A549 (cell line): Measurements from ENCODE around the gene EXOC2. TPM values are rescaled to one million over a fixed set of nuclear protein-coding genes. Genes with fewer than 3 reads are reported as not detected.

Experiments used
- ATAC-seq, 2 experiments: fragments of 200-7000 bp in 1 of 2; fragments of >200 bp in 1 of 2; cut with Nextera tagmentation in 1 of 2; cut with Tn5 transposase in 1 of 2; 3 replicates each; pipeline versions ENCODE4 v1.8.0 to v1.9.1; 2018 to 2020; ENCODE audit warnings: mild to moderate bottlenecking in 1 of 2, moderate library complexity in 1 of 2
- CTCF ChIA-PET: fragments of 300-600 bp; sonication (Branson Sonifier 250); formaldehyde crosslinking; extraction: SDS; loops from one replicate; lab custom pipeline; 2021; ENCODE audit warnings: antibody characterized with exemption, inconsistent platforms; lab: Yijun Ruan, JAX
- POLR2A ChIA-PET: fragments of 350-600 bp; formaldehyde crosslinking; extraction: SDS; loops from one replicate; lab custom pipeline; 2021; ENCODE audit warnings: antibody characterized with exemption, inconsistent platforms; lab: Yijun Ruan, JAX
- DNase-seq, 2 experiments: peaks; one replicate each; pipeline versions ENCODE4 v3.0.0 to v3.0.0-alpha.2; 2011 to 2016; ENCODE audit warnings: low read depth in 1 of 2, low spot score in 1 of 2
- FAIRE-seq: peaks from 2 replicates; lab custom pipeline; 2011; peaks lifted over from hg19 to GRCh38; lab: Jason Lieb, UNC
- H3K27ac ChIP-seq, 2 experiments: fragments of >200 bp; sonication (Bioruptor Twin); formaldehyde crosslinking; 3 replicates each; pipeline ENCODE4 v1.5.1; 2016 to 2017
- H3K4me1 ChIP-seq: fragments of >200 bp; sonication (Bioruptor Twin); formaldehyde crosslinking; 3 replicates; pipeline ENCODE4 v1.6.1; 2016
- H3K4me2 ChIP-seq: fragments of >200 bp; sonication (Bioruptor Twin); formaldehyde crosslinking; 3 replicates; pipeline ENCODE4 v1.6.1; 2016
- H3K4me3 ChIP-seq: fragments of >200 bp; sonication (Bioruptor Twin); formaldehyde crosslinking; 3 replicates; pipeline ENCODE4 v1.5.1; 2016
- H3K9me3 ChIP-seq: fragments of >200 bp; sonication (Bioruptor Twin); formaldehyde crosslinking; 3 replicates; pipeline ENCODE4 v1.6.1; 2016
- BHLHE40 ChIP-seq: IDR thresholded peaks from 2 replicates; pipeline ENCODE4 v1.6.1; 2012; ENCODE audit warnings: low read depth, low read length, inconsistent platforms
- CBX2 ChIP-seq: fragments of 200-600 bp; sonication (generic); IDR thresholded peaks from 2 replicates; pipeline ENCODE4 v1.6.1; 2016; ENCODE audit warnings: low read depth, mild to moderate bottlenecking, borderline replicate concordance
- CBX8 ChIP-seq: fragments of 200-600 bp; sonication (generic); IDR thresholded peaks from 2 replicates; pipeline ENCODE4 v1.6.1; 2016
- EHF ChIP-seq: fragments of 250-450 bp; sonication (Bioruptor Pico); IDR thresholded peaks from 2 replicates; pipeline ENCODE4 v1.5.0; 2020; ENCODE audit warnings: mild to moderate bottlenecking
- EHMT2 ChIP-seq: fragments of 200-600 bp; sonication (generic); IDR thresholded peaks from 2 replicates; pipeline ENCODE4 v1.6.1; 2016; ENCODE audit warnings: antibody characterized with exemption, low read depth, mild to moderate bottlenecking, moderate library complexity
- FOSL2 ChIP-seq, 2 experiments: fragments of 450-650 bp in 1 of 2; fragments of >200 bp in 1 of 2; sonication (Bioruptor Twin) in 1 of 2; formaldehyde crosslinking; IDR thresholded peaks; 2 replicates each; pipeline versions ENCODE4 v1.5.0 to v1.6.1; 2016 to 2020; ENCODE audit warnings: mild to moderate bottlenecking in 1 of 2, moderate library complexity in 1 of 2
- GATA3 ChIP-seq: IDR thresholded peaks from 2 replicates; pipeline ENCODE4 v1.6.1; 2012; ENCODE audit warnings: borderline replicate concordance
- HDAC2 ChIP-seq: fragments of 200-600 bp; sonication (generic); IDR thresholded peaks from 2 replicates; pipeline ENCODE4 v1.6.1; 2016
- HOXB5 ChIP-seq: fragments of 250-450 bp; sonication (Bioruptor Pico); IDR thresholded peaks from 2 replicates; pipeline ENCODE4 v1.5.0; 2020; ENCODE audit warnings: mild to moderate bottlenecking, moderate library complexity
- KDM1A ChIP-seq: fragments of 200-600 bp; sonication (generic); IDR thresholded peaks from 2 replicates; pipeline ENCODE4 v1.6.1; 2016; ENCODE audit warnings: low read depth, mild to moderate bottlenecking
- NFE2L2 ChIP-seq: fragments of 150-350 bp; conservative IDR thresholded peaks from 2 replicates; pipeline ENCODE4 v1.6.1; 2014; ENCODE audit warnings: low read length
- POLR2A ChIP-seq: IDR thresholded peaks from 2 replicates; pipeline ENCODE4 v1.6.1; 2012; ENCODE audit warnings: mild to moderate bottlenecking, low read length
- RAD21 ChIP-seq, 2 experiments: fragments of >200 bp in 1 of 2; sonication (Bioruptor Twin) in 1 of 2; formaldehyde crosslinking in 1 of 2; IDR thresholded peaks in 1 of 2; conservative IDR thresholded peaks in 1 of 2; 2 replicates in 1 of 2; 3 replicates in 1 of 2; pipeline ENCODE4 v1.6.1; 2012 to 2018; ENCODE audit warnings: inconsistent platforms in 1 of 2
- RARB ChIP-seq: fragments of 250-450 bp; sonication (Bioruptor Pico); IDR thresholded peaks from 2 replicates; pipeline ENCODE4 v1.8.0; 2021; ENCODE audit warnings: mild to moderate bottlenecking, moderate library complexity
- RCOR1 ChIP-seq: fragments of 150-350 bp; IDR thresholded peaks from 2 replicates; pipeline ENCODE4 v1.6.1; 2014; ENCODE audit warnings: antibody characterized with exemption, low read length, low read depth
- RFX5 ChIP-seq: fragments of 450-650 bp; IDR thresholded peaks from 2 replicates; pipeline ENCODE4 v1.7.1; 2014; ENCODE audit warnings: antibody characterized with exemption, mild to moderate bottlenecking, moderate library complexity
- RNF2 ChIP-seq: fragments of 200-600 bp; sonication (generic); IDR thresholded peaks from 2 replicates; pipeline ENCODE4 v1.6.1; 2016; ENCODE audit warnings: low read depth, mild to moderate bottlenecking, antibody characterized with exemption, moderate library complexity, borderline replicate concordance
- TFCP2L1 ChIP-seq: fragments of 250-450 bp; sonication (Bioruptor Pico); IDR thresholded peaks from 2 replicates; pipeline ENCODE4 v1.5.0; 2021; ENCODE audit warnings: mild to moderate bottlenecking
- ZC3H11A ChIP-seq: fragments of 450-650 bp; IDR thresholded peaks from 2 replicates; pipeline ENCODE4 v1.6.1; 2014; ENCODE audit warnings: antibody characterized with exemption, mild to moderate bottlenecking
- ZSCAN20 ChIP-seq: fragments of 250-450 bp; sonication (Bioruptor Pico); IDR thresholded peaks from 2 replicates; pipeline ENCODE4 v1.8.0; 2022; ENCODE audit warnings: mild to moderate bottlenecking, moderate library complexity
- WGBS: methylation state at CpG from one replicate; pipeline ENCODE4 v1.1.6; 2017; ENCODE audit errors: missing lambda C conversion rate; 5-methylcytosine and 5-hydroxymethylcytosine counted together
- polyA plus RNA-seq, 4 experiments: library from polyadenylated mRNA; depleted of rRNA in 3 of 4; stranded (reverse); fragments of >200 nt; fragmentation: RNase III in 1 of 4; extraction: RNeasy Plus Mini Kit Qiagen cat#74134 plus additional on column Dnase treatment in 1 of 4; gene quantifications; 2 replicates in 3 of 4; 3 replicates in 1 of 4; pipeline ENCODE4 v1.2.3, GENCODE V29; 2011 to 2017
- TF ChIP-seq, protein P1 (sequence below): IDR thresholded peaks from 2 replicates; pipeline ENCODE4 v1.6.1; 2012
- TF ChIP-seq, protein P2 (sequence below): fragments of >200 bp; sonication (Bioruptor Twin); formaldehyde crosslinking; IDR thresholded peaks from 2 replicates; pipeline ENCODE4 v1.6.1; 2016
- TF ChIP-seq, protein P3 (sequence below): fragments of 250-450 bp; sonication (Bioruptor Pico); IDR thresholded peaks from 2 replicates; pipeline ENCODE4 v1.5.0; 2021; ENCODE audit warnings: mild to moderate bottlenecking, moderate library complexity, borderline replicate concordance
- TF ChIP-seq, protein P4 (sequence below): fragments of >200 bp; sonication (Bioruptor Twin); formaldehyde crosslinking; IDR thresholded peaks from 3 replicates; pipeline ENCODE4 v1.5.1; 2016
- TF ChIP-seq, protein P5 (sequence below): fragments of >200 bp; sonication (Bioruptor Twin); formaldehyde crosslinking; IDR thresholded peaks from 3 replicates; pipeline ENCODE4 v1.6.1; 2016
- TF ChIP-seq, protein P6 (sequence below): fragments of 150-350 bp; IDR thresholded peaks from 2 replicates; pipeline ENCODE4 v1.6.1; 2014; ENCODE audit warnings: low read depth, mild to moderate bottlenecking, low read length

EXOC2 gene
- polyA plus RNA-seq, 2 of the 4 experiments (the other 2 are of a cell fraction): 13.3 to 22.9 TPM

DNA sequence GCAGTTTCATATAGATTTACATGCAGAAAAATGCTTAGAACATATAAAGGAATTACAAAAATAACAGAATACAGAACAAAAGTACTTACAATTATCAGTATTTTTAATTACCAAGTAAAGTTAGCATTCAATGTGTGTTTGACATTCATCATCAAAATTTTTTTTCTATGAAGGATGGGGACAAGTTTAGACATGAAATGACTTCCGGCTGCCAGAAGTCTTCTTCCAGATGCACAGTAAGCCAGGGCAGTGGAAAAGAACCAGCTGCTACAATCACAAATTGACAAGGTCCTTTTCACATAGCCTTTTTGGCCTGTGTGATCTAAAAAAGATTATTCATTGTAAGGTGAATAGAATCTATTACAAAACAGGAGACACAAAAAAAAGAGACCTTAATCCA, 109.8 kb downstream of the EXOC2 start:
- no peaks in the 10 kb centered on the region; the same call in 2 of the 3 replicates for H3K4me1 ChIP-seq
- no peak overlapping the region for H3K4me2 ChIP-seq
- TF ChIP-seq POLR2A: no peak
- TF ChIP-seq BHLHE40: no peak
- TF ChIP-seq, protein P1, sequence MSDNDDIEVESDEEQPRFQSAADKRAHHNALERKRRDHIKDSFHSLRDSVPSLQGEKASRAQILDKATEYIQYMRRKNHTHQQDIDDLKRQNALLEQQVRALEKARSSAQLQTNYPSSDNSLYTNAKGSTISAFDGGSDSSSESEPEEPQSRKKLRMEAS: no peak
- no peak for TF ChIP-seq KDM1A
- TF ChIP-seq HDAC2: no peak
- TF ChIP-seq EHMT2: no peak
- TF ChIP-seq CBX8: no peak
- TF ChIP-seq ZSCAN20 (CRISPR knock-in tag): no peak
- no peak for TF ChIP-seq FOSL2 (IDR thresholded peaks at IDR 0.05)
- TF ChIP-seq FOSL2 (CRISPR knock-in tag; IDR thresholded peaks at IDR 0.05): no peak
- TF ChIP-seq NFE2L2: no peak
- TF ChIP-seq GATA3: no peak
- TF ChIP-seq EHF (CRISPR knock-in tag): no peak
- TF ChIP-seq HOXB5 (CRISPR knock-in tag): no peak
- TF ChIP-seq, protein P2, sequence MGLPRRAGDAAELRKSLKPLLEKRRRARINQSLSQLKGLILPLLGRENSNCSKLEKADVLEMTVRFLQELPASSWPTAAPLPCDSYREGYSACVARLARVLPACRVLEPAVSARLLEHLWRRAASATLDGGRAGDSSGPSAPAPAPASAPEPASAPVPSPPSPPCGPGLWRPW: no peak
- TF ChIP-seq ZC3H11A: no peak
- TF ChIP-seq, protein P3, sequence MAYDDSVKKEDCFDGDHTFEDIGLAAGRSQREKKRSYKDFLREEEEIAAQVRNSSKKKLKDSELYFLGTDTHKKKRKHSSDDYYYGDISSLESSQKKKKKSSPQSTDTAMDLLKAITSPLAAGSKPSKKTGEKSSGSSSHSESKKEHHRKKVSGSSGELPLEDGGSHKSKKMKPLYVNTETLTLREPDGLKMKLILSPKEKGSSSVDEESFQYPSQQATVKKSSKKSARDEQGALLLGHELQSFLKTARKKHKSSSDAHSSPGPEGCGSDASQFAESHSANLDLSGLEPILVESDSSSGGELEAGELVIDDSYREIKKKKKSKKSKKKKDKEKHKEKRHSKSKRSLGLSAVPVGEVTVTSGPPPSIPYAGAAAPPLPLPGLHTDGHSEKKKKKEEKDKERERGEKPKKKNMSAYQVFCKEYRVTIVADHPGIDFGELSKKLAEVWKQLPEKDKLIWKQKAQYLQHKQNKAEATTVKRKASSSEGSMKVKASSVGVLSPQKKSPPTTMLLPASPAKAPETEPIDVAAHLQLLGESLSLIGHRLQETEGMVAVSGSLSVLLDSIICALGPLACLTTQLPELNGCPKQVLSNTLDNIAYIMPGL: no peak
- TF ChIP-seq RARB (CRISPR knock-in tag): no peak
- ChIA-PET CTCF (interaction anchor here (2.0 to 3.1 kb wide), 3 partner anchors 9 to 841 kb away, joined by 5 to 17 read pairs (median 5); no protein-coding TSS in a partner anchor), POLR2A (no interaction called here)
- no peaks in the 10 kb centered on the region for H3K9me3 ChIP-seq
- no peak overlapping the region for H3K27ac ChIP-seq
- no peak for DNase-seq
- FAIRE-seq: no peak
- WGBS: 83% methylated on average over 1 of the region's 1 CpG
- no peak for ATAC-seq
- H3K4me3 ChIP-seq: no peak overlapping the region

DNA sequence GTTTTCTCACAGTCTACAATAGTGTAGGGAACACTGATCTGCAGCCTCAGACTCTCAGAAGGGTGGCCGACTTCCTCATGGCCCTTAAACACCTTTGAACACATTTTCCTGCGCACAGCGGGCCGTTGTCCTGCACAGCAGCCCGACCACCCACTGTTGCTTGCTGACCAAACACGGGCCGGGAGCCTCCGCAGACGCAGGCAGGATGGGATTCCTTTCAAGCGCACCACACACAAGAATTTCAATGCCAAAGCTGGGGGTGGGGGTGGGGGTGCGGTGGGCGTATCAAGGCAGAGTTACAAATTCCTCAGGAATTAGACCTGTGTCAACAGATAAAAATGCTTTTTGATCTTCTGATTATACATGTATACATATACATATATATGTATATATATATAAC, 110.6 kb downstream of the EXOC2 start:
- no peak overlapping the region for H3K4me2 ChIP-seq
- CTCF ChIA-PET: interaction anchor here (2.0 to 3.1 kb wide), 3 partner anchors 9 to 842 kb away, joined by 5 to 17 read pairs (median 5); no protein-coding TSS in a partner anchor
- TF ChIP-seq RAD21 (conservative IDR thresholded peaks at IDR 0.05 in 1 of 2, IDR thresholded peaks at IDR 0.05 in 1 of 2): no peak
- TF ChIP-seq, protein P4, sequence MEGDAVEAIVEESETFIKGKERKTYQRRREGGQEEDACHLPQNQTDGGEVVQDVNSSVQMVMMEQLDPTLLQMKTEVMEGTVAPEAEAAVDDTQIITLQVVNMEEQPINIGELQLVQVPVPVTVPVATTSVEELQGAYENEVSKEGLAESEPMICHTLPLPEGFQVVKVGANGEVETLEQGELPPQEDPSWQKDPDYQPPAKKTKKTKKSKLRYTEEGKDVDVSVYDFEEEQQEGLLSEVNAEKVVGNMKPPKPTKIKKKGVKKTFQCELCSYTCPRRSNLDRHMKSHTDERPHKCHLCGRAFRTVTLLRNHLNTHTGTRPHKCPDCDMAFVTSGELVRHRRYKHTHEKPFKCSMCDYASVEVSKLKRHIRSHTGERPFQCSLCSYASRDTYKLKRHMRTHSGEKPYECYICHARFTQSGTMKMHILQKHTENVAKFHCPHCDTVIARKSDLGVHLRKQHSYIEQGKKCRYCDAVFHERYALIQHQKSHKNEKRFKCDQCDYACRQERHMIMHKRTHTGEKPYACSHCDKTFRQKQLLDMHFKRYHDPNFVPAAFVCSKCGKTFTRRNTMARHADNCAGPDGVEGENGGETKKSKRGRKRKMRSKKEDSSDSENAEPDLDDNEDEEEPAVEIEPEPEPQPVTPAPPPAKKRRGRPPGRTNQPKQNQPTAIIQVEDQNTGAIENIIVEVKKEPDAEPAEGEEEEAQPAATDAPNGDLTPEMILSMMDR: no peak
- no peak for TF ChIP-seq RNF2
- TF ChIP-seq, protein P5, sequence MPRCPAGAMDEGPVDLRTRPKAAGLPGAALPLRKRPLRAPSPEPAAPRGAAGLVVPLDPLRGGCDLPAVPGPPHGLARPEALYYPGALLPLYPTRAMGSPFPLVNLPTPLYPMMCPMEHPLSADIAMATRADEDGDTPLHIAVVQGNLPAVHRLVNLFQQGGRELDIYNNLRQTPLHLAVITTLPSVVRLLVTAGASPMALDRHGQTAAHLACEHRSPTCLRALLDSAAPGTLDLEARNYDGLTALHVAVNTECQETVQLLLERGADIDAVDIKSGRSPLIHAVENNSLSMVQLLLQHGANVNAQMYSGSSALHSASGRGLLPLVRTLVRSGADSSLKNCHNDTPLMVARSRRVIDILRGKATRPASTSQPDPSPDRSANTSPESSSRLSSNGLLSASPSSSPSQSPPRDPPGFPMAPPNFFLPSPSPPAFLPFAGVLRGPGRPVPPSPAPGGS: no peak
- no peak for TF ChIP-seq RCOR1
- TF ChIP-seq, protein P6, sequence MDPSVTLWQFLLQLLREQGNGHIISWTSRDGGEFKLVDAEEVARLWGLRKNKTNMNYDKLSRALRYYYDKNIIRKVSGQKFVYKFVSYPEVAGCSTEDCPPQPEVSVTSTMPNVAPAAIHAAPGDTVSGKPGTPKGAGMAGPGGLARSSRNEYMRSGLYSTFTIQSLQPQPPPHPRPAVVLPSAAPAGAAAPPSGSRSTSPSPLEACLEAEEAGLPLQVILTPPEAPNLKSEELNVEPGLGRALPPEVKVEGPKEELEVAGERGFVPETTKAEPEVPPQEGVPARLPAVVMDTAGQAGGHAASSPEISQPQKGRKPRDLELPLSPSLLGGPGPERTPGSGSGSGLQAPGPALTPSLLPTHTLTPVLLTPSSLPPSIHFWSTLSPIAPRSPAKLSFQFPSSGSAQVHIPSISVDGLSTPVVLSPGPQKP: no peak
- no peak for TF ChIP-seq CBX2
- no peak for TF ChIP-seq ZSCAN20 (CRISPR knock-in tag)
- no peak for TF ChIP-seq HDAC2
- TF ChIP-seq GATA3: no peak
- no peak for TF ChIP-seq TFCP2L1
- TF ChIP-seq RFX5: no peak
- TF ChIP-seq, all 56 proteins: peak for 0
- H3K27ac ChIP-seq: no peak overlapping the region
- H3K4me3 ChIP-seq: no peak overlapping the region
- no peak for FAIRE-seq
- H3K4me1 ChIP-seq: no peaks in the 10 kb centered on the region; the same call in 2 of the 3 replicates
- H3K9me3 ChIP-seq: no peaks in the 10 kb centered on the region
- WGBS: 80% methylated on average over 4 of the region's 12 CpGs
- no peak for ATAC-seq
- POLR2A ChIA-PET: no interaction called here
- no peak for DNase-seq
